Thymus (tissue), 11 donors: ENCODE results near the gene MINDY1. TPM values are rescaled to one million over a fixed set of nuclear protein-coding genes. Genes with fewer than 3 reads are reported as not detected.

ENCODE experiments used
- DNase-seq, 9 donors: peaks; one replicate each; pipeline ENCODE4 v3.0.0-alpha.2; 2013; ENCODE audit warnings: low spot score in 9 of 9, low read depth in 6 of 9, missing footprints in 1 of 9
- H3K27ac ChIP-seq, 2 donors: one replicate each; pipeline ENCODE4 v1.5.1; 2013; ENCODE audit warnings: control low read depth in 1 of 2, low read depth in 1 of 2, low read length in 1 of 2, mild to moderate bottlenecking in 1 of 2, moderate library complexity in 1 of 2
- H3K27me3 ChIP-seq, 2 donors: one replicate each; pipeline ENCODE4 v1.5.1; 2013; ENCODE audit warnings: low read length in 1 of 2; ENCODE audit not compliant: control insufficient read depth in 2 of 2, insufficient read depth in 1 of 2
- H3K36me3 ChIP-seq, 2 donors: one replicate each; pipeline ENCODE4 v1.5.1; 2013; ENCODE audit warnings: low read length in 1 of 2, mild to moderate bottlenecking in 1 of 2, moderate library complexity in 1 of 2; ENCODE audit not compliant: control insufficient read depth in 2 of 2, insufficient read depth in 2 of 2
- H3K4me1 ChIP-seq, 2 donors: one replicate each; pipeline ENCODE4 v1.5.1; 2013; ENCODE audit warnings: low read length in 2 of 2; ENCODE audit not compliant: control insufficient read depth in 2 of 2, insufficient read depth in 2 of 2
- H3K4me3 ChIP-seq, 2 donors: one replicate each; pipeline ENCODE4 v1.5.1; 2013; ENCODE audit warnings: low read length in 2 of 2, control low read depth in 1 of 2, mild to moderate bottlenecking in 1 of 2
- H3K9me3 ChIP-seq, 2 donors: one replicate each; pipeline ENCODE4 v1.5.1; 2013; ENCODE audit warnings: low read length in 1 of 2, mild to moderate bottlenecking in 1 of 2; ENCODE audit not compliant: control insufficient read depth in 2 of 2, insufficient read depth in 1 of 2
- WGBS: extraction: QIAGEN DNeasy Blood & Tissue Kit; methylation state at CpG from one replicate; pipeline ENCODE4 v1.1.7; 2013; 5-methylcytosine and 5-hydroxymethylcytosine counted together
- polyA plus RNA-seq: library from polyadenylated mRNA; stranded (reverse); fragments of 200-250 nt; gene quantifications from one replicate; pipeline ENCODE4 v1.2.3, GENCODE V29; 2013
- total RNA-seq: library from RNA; stranded (reverse); fragments of 120-200 nt; gene quantifications from one replicate; pipeline ENCODE4 v1.2.4, GENCODE V29; 2013
- donor health status: healthy.

The MINDY1 gene
- total and polyA plus RNA-seq, 2 donors = 3.5 to 4.8 TPM

DNA sequence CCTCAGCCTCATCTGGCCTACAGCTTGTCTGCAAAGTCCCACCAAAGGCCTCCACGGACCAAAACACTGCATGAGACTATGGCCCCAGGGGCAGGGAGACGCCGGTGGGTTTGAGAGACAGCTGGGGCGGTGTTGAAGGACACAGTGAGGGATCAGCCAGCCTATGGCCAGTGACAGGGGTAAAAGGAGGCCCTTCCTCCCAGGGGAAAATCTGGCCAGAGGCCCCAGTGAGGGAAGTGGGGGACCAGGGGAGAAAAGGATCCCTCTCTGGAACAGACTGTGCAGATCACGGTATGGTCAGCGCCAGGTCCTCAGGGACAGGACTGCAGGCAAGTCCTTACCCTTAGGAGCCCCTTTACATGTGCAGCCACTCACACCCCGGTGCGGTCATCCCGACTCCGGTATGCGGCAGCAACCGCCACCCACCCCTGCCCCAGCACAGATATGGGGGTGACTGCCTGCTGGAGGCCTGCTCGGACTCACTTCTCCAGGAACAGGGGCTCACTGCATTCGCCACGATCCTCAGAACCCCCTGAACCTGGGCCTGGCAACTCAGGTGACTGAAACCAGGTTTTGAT is 33.4 kb downstream of the MINDY1 start:
- Histone ChIP-seq H3K4me1 (peaks cover 25 to 48% of the 10 kb centered on the region in 2 donors), H3K27me3 (peaks cover 0 to 2% of the 10 kb centered on the region in 2 donors), H3K9me3 (peaks cover 0 to 8% of the 10 kb centered on the region in 2 donors), H3K4me3 (peak overlapping the region; percentile 81 to 95), H3K36me3 (peaks cover 10 to 17% of the 10 kb centered on the region in 2 donors), H3K27ac (peak overlapping the region; percentile 69 to 82)
- DNase-seq = no peak
- 55% methylated on average over 15 of the region's 15 CpGs for WGBS

DNA sequence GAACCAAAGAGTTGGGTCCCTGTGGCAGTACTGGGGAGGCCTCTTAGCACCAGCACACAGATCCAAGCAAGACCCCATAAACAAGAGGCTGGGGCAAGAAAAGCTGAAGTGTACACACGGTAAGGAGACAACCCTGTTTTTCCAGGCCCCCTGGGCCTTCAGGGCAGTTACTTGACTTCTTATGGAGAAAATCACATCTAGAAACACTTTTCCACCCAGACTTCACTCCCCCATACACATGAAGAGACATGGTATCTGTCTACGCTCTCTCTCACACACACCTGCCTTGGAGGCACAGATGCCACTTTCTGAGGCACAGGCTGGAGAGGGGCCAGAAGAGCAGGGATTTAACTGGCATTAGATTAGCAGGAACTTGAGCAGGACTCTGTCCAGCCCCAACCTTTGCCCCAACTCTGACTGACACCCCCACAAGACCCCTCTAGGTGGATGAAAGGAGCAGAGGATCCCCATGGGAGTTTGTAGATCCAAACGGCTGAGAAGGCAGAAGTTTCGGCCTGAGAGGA is 34.2 kb downstream of the MINDY1 start:
- no peak overlapping the region for H3K27ac ChIP-seq
- peaks cover 18 to 26% of the 10 kb centered on the region in 2 donors for H3K36me3 ChIP-seq

DNA sequence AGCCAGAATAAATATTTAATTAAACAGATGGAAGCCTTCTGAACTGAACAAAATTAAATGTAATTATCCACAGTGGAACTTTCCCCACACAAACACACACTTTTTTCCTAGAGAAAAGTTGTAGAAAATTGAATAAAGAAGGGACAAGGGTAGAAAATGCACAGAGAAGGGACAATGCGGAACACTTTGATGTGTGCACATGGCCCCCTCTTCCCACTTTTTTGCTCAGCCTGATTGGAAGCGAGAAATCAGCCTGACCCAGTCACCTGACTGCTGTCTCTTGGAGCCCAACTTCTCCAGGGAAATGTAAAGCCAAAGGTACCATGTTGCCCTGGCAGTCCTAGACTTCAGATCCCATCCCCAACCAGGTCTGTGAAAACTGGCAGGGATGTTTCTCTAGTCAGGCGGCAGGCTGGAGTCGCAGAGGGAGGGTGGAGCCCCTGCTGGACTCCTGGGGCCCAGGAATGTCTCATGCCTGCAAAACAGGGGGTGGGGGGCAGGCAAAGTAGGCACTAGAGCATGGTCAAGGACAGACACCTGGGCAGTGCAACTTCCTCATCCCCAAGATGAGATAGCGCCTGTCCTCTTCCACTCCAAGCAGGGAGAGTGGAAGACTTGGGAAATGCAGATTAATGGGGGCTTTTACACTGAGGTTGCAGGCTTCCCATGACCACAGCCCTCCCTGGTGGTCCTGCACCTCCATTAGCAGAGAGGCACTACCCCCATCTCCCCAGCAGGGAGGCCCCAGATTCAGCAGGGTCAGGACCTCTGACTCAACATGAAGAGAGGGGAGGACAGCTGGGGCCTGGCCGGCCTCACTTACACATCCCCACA is 34.9 kb downstream of the MINDY1 start:
- DNase-seq = no peak
- H3K4me1 ChIP-seq = peaks cover 16 to 35% of the 10 kb centered on the region in 2 donors
- peaks cover 0 to 8% of the 10 kb centered on the region in 2 donors for H3K9me3 ChIP-seq
- H3K27ac ChIP-seq = peak overlapping the region in 1 of 2 donors; percentile 9
- no peak overlapping the region for H3K4me3 ChIP-seq
- H3K36me3 ChIP-seq = peaks cover 25 to 32% of the 10 kb centered on the region in 2 donors
- WGBS = 95% methylated on average over 6 of the region's 6 CpGs
- peaks cover 0 to 2% of the 10 kb centered on the region in 2 donors for H3K27me3 ChIP-seq

More for the DNA sequence above, 34.2 kb downstream of the MINDY1 start:
- peak in 1 of 9 donors; percentile 15 for DNase-seq
- Histone ChIP-seq H3K4me1 (peaks cover 23 to 42% of the 10 kb centered on the region in 2 donors), H3K9me3 (peaks cover 0 to 8% of the 10 kb centered on the region in 2 donors), H3K27me3 (peaks cover 0 to 2% of the 10 kb centered on the region in 2 donors), H3K4me3 (no peak overlapping the region)
- WGBS = 90% methylated on average over 4 of the region's 4 CpGs

DNA sequence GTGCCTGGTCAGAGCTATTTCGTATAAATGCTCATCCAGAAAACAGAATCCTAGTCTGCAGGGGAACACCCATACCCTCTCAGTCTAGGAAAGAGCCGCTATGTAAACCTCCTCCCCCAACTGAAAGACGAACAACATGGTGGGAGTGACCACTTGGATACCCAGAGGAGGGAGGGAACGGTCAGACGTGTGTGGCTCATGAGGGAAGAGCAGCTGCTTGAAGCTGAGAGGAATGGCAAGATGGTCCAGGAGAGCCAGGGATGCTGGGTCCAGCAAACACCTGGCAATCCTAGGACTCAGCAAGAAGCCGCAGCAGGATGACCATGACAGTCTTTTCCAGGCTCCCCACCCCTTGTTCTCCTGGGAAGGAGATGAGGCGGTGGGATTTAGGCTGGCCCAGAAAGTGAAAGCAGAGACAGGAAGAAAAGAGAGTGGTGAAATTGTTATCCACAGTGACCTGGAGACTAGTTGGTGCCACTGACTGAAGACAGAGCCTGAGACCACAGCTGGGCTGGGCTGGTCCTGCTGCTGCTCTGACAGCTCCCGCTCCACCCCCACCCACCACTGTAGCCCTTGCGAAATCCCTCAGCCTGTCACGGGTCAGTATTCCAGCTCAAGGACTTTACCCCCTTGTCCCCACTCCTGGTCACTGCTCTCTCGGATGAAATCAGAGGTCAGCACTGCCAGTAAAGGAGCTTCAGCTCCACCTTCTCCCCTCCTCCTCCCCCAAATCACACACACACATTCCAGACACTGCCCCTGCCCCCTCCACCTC is 35.7 kb downstream of the MINDY1 start:
- Histone ChIP-seq H3K27ac (peak overlapping the region in 1 of 2 donors; percentile 2), H3K27me3 (peaks cover 0 to 2% of the 10 kb centered on the region in 2 donors), H3K9me3 (peaks cover 0 to 8% of the 10 kb centered on the region in 2 donors), H3K4me3 (no peak overlapping the region), H3K4me1 (peaks cover 16 to 27% of the 10 kb centered on the region in 2 donors), H3K36me3 (peaks cover 33 to 40% of the 10 kb centered on the region in 2 donors)
- no peak for DNase-seq
- 95% methylated on average over 11 of the region's 11 CpGs for WGBS

DNA sequence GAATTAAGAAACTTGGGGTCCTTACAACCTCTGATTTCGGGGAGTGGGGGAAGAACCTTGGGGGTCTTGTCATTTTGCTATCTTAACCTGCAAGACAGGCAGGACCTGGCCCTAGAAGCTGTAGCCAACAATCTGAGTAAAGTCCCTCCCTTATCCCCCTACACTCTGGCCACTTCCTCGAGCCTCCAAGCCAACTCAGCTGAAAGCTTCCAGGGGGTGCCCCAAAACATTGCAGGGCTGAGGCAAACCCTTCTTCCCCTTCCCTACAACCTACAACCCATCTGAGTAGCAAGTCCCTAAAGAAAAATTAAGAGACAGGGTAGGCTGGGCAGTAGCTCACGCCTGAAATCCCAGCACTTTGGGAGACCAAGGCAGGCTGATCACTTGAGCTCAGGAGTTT is 37.1 kb downstream of the MINDY1 start:
- Histone ChIP-seq H3K27ac (no peak overlapping the region), H3K9me3 (peaks cover 0 to 8% of the 10 kb centered on the region in 2 donors), H3K36me3 (peaks cover 42 to 54% of the 10 kb centered on the region in 2 donors), H3K4me3 (no peak overlapping the region), H3K4me1 (peaks cover 16 to 24% of the 10 kb centered on the region in 2 donors), H3K27me3 (no peaks in the 10 kb centered on the region)
- no peak for DNase-seq
- WGBS = 95% methylated on average over 3 of the region's 3 CpGs

DNA sequence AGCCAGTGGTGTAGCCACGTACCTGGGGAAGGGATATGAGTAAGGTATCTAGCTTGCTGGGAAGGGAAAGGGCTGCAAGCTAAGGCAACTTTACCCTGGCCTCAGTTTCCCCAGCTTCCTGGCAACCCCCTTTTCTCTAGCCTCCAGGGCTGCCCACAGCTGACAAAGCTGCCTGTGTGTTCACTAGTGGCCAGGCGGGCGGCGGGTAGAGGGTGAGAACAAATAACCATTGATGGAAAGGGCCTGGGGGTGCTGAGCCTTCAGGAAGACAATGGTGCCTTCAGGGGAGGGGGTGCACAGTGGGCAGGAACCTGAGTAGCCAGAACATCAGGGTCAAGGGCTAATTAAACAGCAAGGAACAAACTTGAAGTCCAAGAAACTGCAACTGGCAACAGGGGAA is 38.2 kb downstream of the MINDY1 start:
- Histone ChIP-seq H3K4me3 (no peak overlapping the region), H3K36me3 (peaks cover 53 to 65% of the 10 kb centered on the region in 2 donors), H3K4me1 (peaks cover 15 to 20% of the 10 kb centered on the region in 2 donors), H3K27ac (no peak overlapping the region), H3K27me3 (no peaks in the 10 kb centered on the region), H3K9me3 (peaks cover 0 to 8% of the 10 kb centered on the region in 2 donors)
- WGBS = 99% methylated on average over 4 of the region's 4 CpGs
- no peak for DNase-seq

DNA sequence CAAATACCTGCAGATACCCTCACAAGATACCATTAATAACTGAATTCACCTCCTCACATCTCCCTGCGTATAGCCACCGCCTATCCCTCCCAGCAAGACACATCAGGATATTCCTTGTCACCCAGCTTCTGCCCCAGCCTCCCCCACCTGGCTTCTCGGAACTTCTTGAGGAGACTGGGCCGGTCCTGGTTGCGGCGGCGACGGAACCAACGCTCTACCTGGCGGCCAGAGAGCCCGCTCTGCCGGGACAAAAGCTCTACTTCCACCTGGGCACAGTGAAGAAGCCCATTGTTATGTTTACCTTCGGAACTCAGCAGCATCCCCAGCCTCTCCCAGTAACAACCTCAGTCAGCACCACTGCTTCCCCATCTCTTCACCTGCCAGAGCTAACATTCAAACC is 38.8 kb downstream of the MINDY1 start:
- Histone ChIP-seq H3K9me3 (peaks cover 0 to 8% of the 10 kb centered on the region in 2 donors), H3K4me3 (no peak overlapping the region), H3K27ac (no peak overlapping the region), H3K36me3 (peaks cover 56 to 71% of the 10 kb centered on the region in 2 donors), H3K4me1 (peaks cover 9 to 14% of the 10 kb centered on the region in 2 donors), H3K27me3 (no peaks in the 10 kb centered on the region)
- DNase-seq = no peak
- WGBS = 98% methylated on average over 13 of the region's 13 CpGs

DNA sequence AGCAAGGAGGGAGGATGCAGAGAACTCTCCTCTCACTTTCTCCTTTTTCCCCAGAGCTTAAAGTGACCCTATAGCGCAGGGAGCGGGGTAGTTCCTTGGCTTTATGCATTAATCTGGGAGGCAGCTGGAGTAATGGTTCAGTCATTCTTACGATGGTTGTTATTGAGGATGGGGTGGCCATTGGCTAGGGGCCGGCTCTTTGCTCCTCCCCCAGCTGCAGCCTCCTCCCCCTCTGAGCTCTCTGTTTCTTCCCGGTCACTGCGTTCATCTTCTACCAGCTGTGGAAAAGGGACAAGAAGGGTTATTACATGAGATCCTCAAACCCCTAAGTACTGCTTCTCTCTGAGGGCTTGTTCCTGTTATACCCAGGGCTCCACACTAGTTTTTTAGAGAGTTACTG is 40.7 kb downstream of the MINDY1 start:
- Histone ChIP-seq H3K27ac (no peak overlapping the region), H3K4me3 (no peak overlapping the region), H3K27me3 (no peaks in the 10 kb centered on the region), H3K36me3 (peaks cover 68 to 80% of the 10 kb centered on the region in 2 donors), H3K9me3 (peaks cover 0 to under 1% of the 10 kb centered on the region in 2 donors), H3K4me1 (no peaks in the 10 kb centered on the region)
- no peak for DNase-seq
- WGBS = 97% methylated on average over 6 of the region's 6 CpGs
